ENCODE results near the gene CWC22.

The CWC22 gene

DNA sequence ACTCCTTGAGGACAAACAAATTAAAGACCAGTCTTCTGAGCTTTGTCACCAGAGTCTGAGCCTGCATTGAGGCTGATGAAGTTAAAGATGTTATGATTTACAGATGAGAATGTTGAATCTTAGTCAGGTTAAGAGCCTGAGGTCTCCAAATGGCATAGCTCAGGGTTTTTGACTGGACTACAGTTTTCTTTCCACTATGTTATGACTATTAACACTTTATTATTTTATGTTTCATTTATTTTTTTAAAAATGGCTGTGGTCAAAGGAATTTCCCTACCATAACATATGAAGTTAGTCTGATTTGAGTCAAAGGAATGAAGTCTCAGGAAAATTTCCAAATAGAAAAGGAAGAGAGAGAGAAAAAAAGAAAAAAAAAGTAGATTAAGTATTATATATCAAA lies 39.7 kb upstream of the CWC22 start:
- CTCF ChIA-PET, result no interaction called here
- DNase-seq (ENCODE audit: extremely low spot score), result no peak
- TF ChIP-seq SUZ12 (IDR thresholded peaks at IDR 0.05) (no peak), FOXM1 (IDR thresholded peaks at IDR 0.05; ENCODE audit: borderline replicate concordance) (no peak), TARDBP (IDR thresholded peaks at IDR 0.05) (no peak), NFRKB (IDR thresholded peaks at IDR 0.05) (no peak), L3MBTL2 (conservative IDR thresholded peaks at IDR 0.05) (no peak), BHLHE40 (IDR thresholded peaks at IDR 0.05; ENCODE audit: borderline replicate concordance) (no peak), PKNOX1 (IDR thresholded peaks at IDR 0.05) (no peak), LEF1 (IDR thresholded peaks at IDR 0.05; ENCODE audit: borderline replicate concordance) (no peak), ZNF384 (IDR thresholded peaks at IDR 0.05) (no peak), HDGF (IDR thresholded peaks at IDR 0.05; ENCODE audit: borderline replicate concordance) (no peak), ARNT (IDR thresholded peaks at IDR 0.05) (no peak), ELF4 (IDR thresholded peaks at IDR 0.05) (no peak), CTBP1 (IDR thresholded peaks at IDR 0.05; ENCODE audit: borderline replicate concordance) (no peak), FOXA1 (IDR thresholded peaks at IDR 0.05) (no peak)
- POLR2A ChIA-PET, result no interaction called here

DNA sequence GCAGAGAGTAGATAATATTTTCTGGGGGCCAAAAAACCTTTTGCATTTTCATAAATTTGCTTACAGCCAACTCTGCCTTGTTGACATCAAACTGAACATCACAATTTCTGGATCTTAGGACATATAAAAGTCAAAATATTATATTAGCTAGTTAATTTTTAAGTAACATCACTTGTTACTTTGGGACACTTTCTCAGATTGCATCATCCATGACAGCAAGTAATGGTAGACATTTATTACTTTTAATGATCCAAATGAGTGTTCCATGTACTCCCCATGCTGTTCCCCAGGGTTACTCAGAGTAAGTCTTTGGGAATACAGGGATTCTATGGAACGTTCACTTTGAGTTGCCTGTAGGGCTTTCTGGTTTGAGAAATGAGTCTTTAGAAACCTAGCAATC lies 39.1 kb upstream of the CWC22 start:
- TF ChIP-seq SP1 (IDR thresholded peaks at IDR 0.05) (no peak), FOXM1 (IDR thresholded peaks at IDR 0.05; ENCODE audit: borderline replicate concordance) (no peak), FOXK2 (IDR thresholded peaks at IDR 0.05) (no peak), TARDBP (IDR thresholded peaks at IDR 0.05) (no peak), NFRKB (IDR thresholded peaks at IDR 0.05) (no peak), FOXA1 (IDR thresholded peaks at IDR 0.05) (no peak), ELF4 (IDR thresholded peaks at IDR 0.05) (no peak), ZNF384 (IDR thresholded peaks at IDR 0.05) (no peak), BHLHE40 (IDR thresholded peaks at IDR 0.05; ENCODE audit: borderline replicate concordance) (no peak), HDGF (IDR thresholded peaks at IDR 0.05; ENCODE audit: borderline replicate concordance) (no peak), CTBP1 (IDR thresholded peaks at IDR 0.05; ENCODE audit: borderline replicate concordance) (no peak), SUZ12 (IDR thresholded peaks at IDR 0.05) (no peak)
- ChIA-PET POLR2A (no interaction called here), CTCF (no interaction called here)
- no peak for DNase-seq (ENCODE audit: extremely low spot score)

DNA sequence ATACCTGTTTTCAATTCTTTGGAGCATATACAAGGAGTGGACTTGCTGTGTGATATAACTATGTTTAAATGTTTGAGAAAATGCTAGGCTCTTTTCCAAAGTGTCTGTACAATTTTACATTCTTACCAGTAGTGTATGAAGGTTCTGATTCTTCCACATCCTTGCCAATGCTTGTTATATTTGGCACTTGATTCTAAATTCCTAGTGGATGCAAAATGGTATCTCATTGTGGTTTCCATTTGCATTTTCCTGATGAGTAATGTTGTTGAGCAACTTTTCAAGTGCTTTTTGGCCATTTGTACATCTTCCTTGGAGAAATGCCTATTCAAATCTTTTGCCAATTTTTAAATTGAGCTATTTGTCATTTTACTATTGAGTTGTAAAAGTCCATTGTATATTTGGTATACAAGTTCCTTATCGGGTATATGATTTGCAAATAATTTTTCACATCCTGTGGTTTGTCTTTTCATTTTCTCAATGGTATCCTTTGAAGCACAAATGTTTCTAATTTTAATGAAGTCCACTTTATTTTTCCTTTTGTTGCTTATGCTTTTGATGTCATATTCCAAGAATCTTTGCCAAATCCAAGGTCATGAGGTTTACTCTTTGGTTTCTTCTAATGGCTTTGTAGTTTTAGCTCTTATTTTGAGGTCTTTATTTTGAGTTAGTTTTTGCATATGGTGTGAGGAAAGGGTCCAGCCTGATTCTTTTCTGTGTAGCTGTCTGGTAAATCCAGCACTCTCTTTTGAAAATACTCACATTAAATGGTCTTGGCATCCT lies 33.2 kb upstream of the CWC22 start:
- DNase-seq (ENCODE audit: extremely low spot score), result no peak
- TF ChIP-seq HDGF (IDR thresholded peaks at IDR 0.05; ENCODE audit: borderline replicate concordance) (no peak), FOXK2 (IDR thresholded peaks at IDR 0.05) (no peak), ZNF384 (IDR thresholded peaks at IDR 0.05) (no peak), BHLHE40 (IDR thresholded peaks at IDR 0.05; ENCODE audit: borderline replicate concordance) (no peak), LEF1 (IDR thresholded peaks at IDR 0.05; ENCODE audit: borderline replicate concordance) (no peak), SUZ12 (IDR thresholded peaks at IDR 0.05) (no peak), FOXM1 (IDR thresholded peaks at IDR 0.05; ENCODE audit: borderline replicate concordance) (no peak), SP1 (IDR thresholded peaks at IDR 0.05) (no peak), TARDBP (IDR thresholded peaks at IDR 0.05) (no peak), CTBP1 (IDR thresholded peaks at IDR 0.05; ENCODE audit: borderline replicate concordance) (no peak), FOXA1 (IDR thresholded peaks at IDR 0.05) (no peak), ELF4 (IDR thresholded peaks at IDR 0.05) (no peak), L3MBTL2 (conservative IDR thresholded peaks at IDR 0.05) (no peak), ARNT (IDR thresholded peaks at IDR 0.05) (no peak), PKNOX1 (IDR thresholded peaks at IDR 0.05) (no peak), NFRKB (IDR thresholded peaks at IDR 0.05) (no peak)
- POLR2A ChIA-PET, result no interaction called here
- CTCF ChIA-PET, result no interaction called here

- no peak for DNase-seq (ENCODE audit: extremely low spot score)
- ChIA-PET POLR2A (no interaction called here), CTCF (no interaction called here)
- TF ChIP-seq HDGF (IDR thresholded peaks at IDR 0.05; ENCODE audit: borderline replicate concordance) (no peak), CTBP1 (IDR thresholded peaks at IDR 0.05; ENCODE audit: borderline replicate concordance) (no peak), PKNOX1 (IDR thresholded peaks at IDR 0.05) (no peak), ZNF384 (IDR thresholded peaks at IDR 0.05) (no peak), FOXK2 (IDR thresholded peaks at IDR 0.05) (no peak), FOXM1 (IDR thresholded peaks at IDR 0.05; ENCODE audit: borderline replicate concordance) (no peak), SP1 (IDR thresholded peaks at IDR 0.05) (no peak)
Measured at GRCh38 chr2:180038997-180039396, 31.9 kb upstream of the CWC22 start.

DNA sequence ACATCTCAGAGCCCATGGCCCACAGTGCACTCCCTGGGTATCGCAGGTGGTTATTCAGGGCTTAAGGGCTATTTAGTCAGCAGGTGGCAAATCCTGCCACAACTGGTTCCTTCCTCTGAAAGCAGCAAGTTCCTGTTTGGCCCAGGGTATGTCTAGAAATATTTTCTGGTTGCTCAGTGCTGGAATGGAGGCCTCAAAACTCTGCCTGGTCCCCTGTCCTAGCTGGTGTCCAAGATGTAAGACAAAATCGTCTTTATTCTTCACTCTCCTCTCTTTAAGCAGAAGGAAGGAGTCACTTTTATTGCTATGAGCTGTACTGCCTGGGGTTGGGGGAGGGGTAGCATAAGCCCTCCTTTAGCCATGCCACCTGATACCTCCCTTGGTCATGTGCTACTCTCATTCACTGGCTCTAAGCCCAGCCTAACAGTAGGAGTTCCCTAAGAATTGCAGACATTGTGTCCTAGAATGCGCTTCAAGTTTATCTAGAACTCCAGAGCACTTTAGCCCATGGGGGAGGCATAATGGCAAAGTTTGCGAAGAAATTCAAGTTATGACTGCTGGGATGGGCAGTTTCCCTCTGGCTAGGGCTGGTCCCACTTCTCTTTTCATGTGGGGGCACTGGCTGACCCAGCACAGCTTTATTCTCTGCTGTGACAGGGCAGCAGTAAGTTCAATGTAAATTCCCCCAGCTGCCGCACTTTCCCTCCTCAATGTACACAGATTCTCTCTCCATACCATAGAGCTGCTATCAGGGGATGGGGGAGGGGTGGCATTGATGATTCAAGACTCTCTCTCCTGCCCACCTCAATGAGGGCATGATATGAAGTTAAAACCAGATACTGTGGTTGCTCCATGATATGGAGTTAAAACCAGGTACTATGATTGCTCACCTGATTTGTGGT lies 27.1 kb upstream of the CWC22 start:
- peak; percentile 71 for DNase-seq (ENCODE audit: extremely low spot score)
- CTCF ChIA-PET, result no interaction called here
- POLR2A ChIA-PET, result no interaction called here
- TF ChIP-seq CTBP1 (IDR thresholded peaks at IDR 0.05; ENCODE audit: borderline replicate concordance), result no peak
- TF ChIP-seq FOXK2 (IDR thresholded peaks at IDR 0.05), result no peak
- no peak for TF ChIP-seq ARNT (IDR thresholded peaks at IDR 0.05)
- no peak for TF ChIP-seq PKNOX1 (IDR thresholded peaks at IDR 0.05)
- TF ChIP-seq ELF4 (IDR thresholded peaks at IDR 0.05), result no peak
- no peak for TF ChIP-seq TARDBP (IDR thresholded peaks at IDR 0.05)
- TF ChIP-seq NFRKB (IDR thresholded peaks at IDR 0.05), result no peak
- no peak for TF ChIP-seq ZNF384 (IDR thresholded peaks at IDR 0.05)
- TF ChIP-seq SUZ12 (IDR thresholded peaks at IDR 0.05), result no peak
- 0 out of 2 replicates have a peak, but pooled peaks have one; percentile 7 for TF ChIP-seq HDGF (IDR thresholded peaks at IDR 0.05; ENCODE audit: borderline replicate concordance)
- TF ChIP-seq LEF1 (IDR thresholded peaks at IDR 0.05; ENCODE audit: borderline replicate concordance), result no peak
- no peak for TF ChIP-seq FOXM1 (IDR thresholded peaks at IDR 0.05; ENCODE audit: borderline replicate concordance)
- peak; percentile 59 for TF ChIP-seq L3MBTL2 (conservative IDR thresholded peaks at IDR 0.05)
- TF ChIP-seq BHLHE40 (IDR thresholded peaks at IDR 0.05; ENCODE audit: borderline replicate concordance), result no peak
- no peak for TF ChIP-seq FOXA1 (IDR thresholded peaks at IDR 0.05)
- no peak for TF ChIP-seq SP1 (IDR thresholded peaks at IDR 0.05)

All from HEK293T (cell line).